Brain microvascular endothelial cell (primary cell): ENCODE measurements around the gene CDC20B.
"Not testable (repeated sequence)": the region's sequence is repeated elsewhere in the genome, so short reads cannot be mapped to it uniquely, and the experiment has no call there.

ENCODE experiments used
- DNase-seq: peaks from one replicate; pipeline ENCODE4 v3.0.0-alpha.2; 2020
- H3K27ac ChIP-seq: fragments of 250-450 bp; sonication (Bioruptor Pico); 2 replicates; pipeline ENCODE4 v1.5.1; 2020; ENCODE audit warnings: mild to moderate bottlenecking, moderate library complexity
- H3K27me3 ChIP-seq: fragments of 250-450 bp; sonication (Bioruptor Pico); replicated peaks from 2 replicates; pipeline ENCODE4 v1.5.1; 2020; ENCODE audit warnings: mild to moderate bottlenecking
- H3K36me3 ChIP-seq: fragments of 250-450 bp; sonication (Bioruptor Pico); replicated peaks from 2 replicates; pipeline ENCODE4 v1.5.1; 2020; ENCODE audit warnings: mild to moderate bottlenecking
- H3K4me3 ChIP-seq: 2 replicates; pipeline ENCODE4 v1.5.1; 2011; ENCODE audit warnings: low read depth, mild to moderate bottlenecking, control low read depth, low read length, moderate library complexity
- CTCF ChIP-seq: IDR thresholded peaks from 2 replicates; pipeline ENCODE4 v1.5.1; 2011; ENCODE audit warnings: low read depth, mild to moderate bottlenecking, moderate library complexity, low read length, control low read depth, inconsistent platforms; ENCODE audit errors: missing control alignments
- in situ Hi-C: cut with HindIII; loops from 2 replicates; pipeline ENCODE4 v1.10.0; 2017; ENCODE audit warnings: low sequenced_read_pairs, low pct_ligation_motif_present

Gene CDC20B

GRCh38 chr5:55104946-55105701 lies 67.9 kb downstream of the CDC20B start:
- no peak overlapping the region for H3K4me3 ChIP-seq
- no peak for DNase-seq
- in situ Hi-C loops, result no loop called here
- no peaks in the 10 kb centered on the region for H3K27me3 ChIP-seq
- no peak overlapping the region for H3K27ac ChIP-seq
- no peaks in the 10 kb centered on the region for H3K36me3 ChIP-seq
- no peak for TF ChIP-seq CTCF

- no peak for TF ChIP-seq CTCF
- DNase-seq, result no peak
Measured at GRCh38 chr5:55104036-55104772, 68.8 kb downstream of the CDC20B start.

GRCh38 chr5:55102348-55102747 lies 70.6 kb downstream of the CDC20B start, which contains the start of gene GZMA:
GZMA (plus strand) TSS chr5:55102646; CDS start chr5:55102683, 37 bp downstream.
- H3K27ac ChIP-seq, result no peak within 1 kb of the TSS
- H3K4me3 ChIP-seq, result no peak within 1 kb of the TSS
- TF ChIP-seq CTCF, result no peak
- in situ Hi-C loops, result no loop called here
- DNase-seq, result no peak
- no peaks in the 10 kb centered on the region for H3K36me3 ChIP-seq
- no peaks in the 10 kb centered on the region for H3K27me3 ChIP-seq

More at GRCh38 chr5:55104036-55104772, 68.8 kb downstream of the CDC20B start:
- Histone ChIP-seq H3K4me3 (no peak overlapping the region), H3K36me3 (no peaks in the 10 kb centered on the region), H3K27me3 (no peaks in the 10 kb centered on the region), H3K27ac (no peak overlapping the region)
- in situ Hi-C loops, result no loop called here

GRCh38 chr5:55101556-55102276 lies 71.3 kb downstream of the CDC20B start:
- in situ Hi-C loops, result no loop called here
- H3K4me3 ChIP-seq, result no peak overlapping the region
- H3K27me3 ChIP-seq, result no peaks in the 10 kb centered on the region
- no peak overlapping the region for H3K27ac ChIP-seq
- TF ChIP-seq CTCF, result no peak
- no peaks in the 10 kb centered on the region for H3K36me3 ChIP-seq
- DNase-seq, result no peak

GRCh38 chr5:55101148-55101547 lies 71.8 kb downstream of the CDC20B start:
- H3K27ac ChIP-seq, H3K4me3 ChIP-seq, in situ Hi-C loops, DNase-seq, H3K36me3 ChIP-seq, H3K27me3 ChIP-seq: not testable (repeated sequence)

- Histone ChIP-seq H3K27me3 (no peaks in the 10 kb centered on the region), H3K36me3 (no peaks in the 10 kb centered on the region), H3K4me3 (no peak overlapping the region), H3K27ac (no peak overlapping the region)
- TF ChIP-seq CTCF, result no peak
- in situ Hi-C loops, result no loop called here
- no peak for DNase-seq
Measured at GRCh38 chr5:55096861-55097260, 76.1 kb downstream of the CDC20B start.
